A673 (cell line): ENCODE results near the gene GRIK4. TPM values are rescaled to one million over a fixed set of nuclear protein-coding genes. Genes with fewer than 3 reads are reported as not detected.

ENCODE experiments used
- BruUV-seq: library from RNA; stranded (reverse); fragments of 400-500 nt; replicated peaks from 2 replicates; lab custom pipeline; 2021; lab: Mats Ljungman, UMichigan
- CTCF ChIA-PET: fragments of 300-600 bp; sonication (Branson Sonifier 250); formaldehyde crosslinking; loops from one replicate; lab custom pipeline; 2022; ENCODE audit warnings: antibody characterized with exemption; lab: Charles Lee
- POLR2A ChIA-PET: fragments of 300-600 bp; sonication (Branson Sonifier 250); formaldehyde crosslinking; loops from one replicate; lab custom pipeline; 2022; ENCODE audit warnings: antibody characterized with exemption; ENCODE audit not compliant: low non-redundant PET; lab: Charles Lee
- DNase-seq: peaks from one replicate; pipeline ENCODE4 v3.0.0-alpha.2; 2015; ENCODE audit warnings: low spot score
- H3K27ac ChIP-seq: fragments of 200-600 bp; sonication (generic); 2 replicates; pipeline ENCODE4 v1.5.1; 2016; ENCODE audit warnings: mixed run types, low read depth, mild to moderate bottlenecking, mixed read lengths, antibody characterized with exemption, low read length; ENCODE audit not compliant: poor library complexity, severe bottlenecking
- H3K27me3 ChIP-seq: fragments of 200-600 bp; sonication (generic); replicated peaks from 2 replicates; pipeline ENCODE4 v1.6.1; 2017; ENCODE audit warnings: mixed run types, low read depth, mild to moderate bottlenecking, mixed read lengths, antibody characterized with exemption, low read length; ENCODE audit not compliant: insufficient read depth, poor library complexity
- H3K36me3 ChIP-seq: fragments of 200-600 bp; sonication (generic); 2 replicates; pipeline ENCODE4 v1.6.1; 2016; ENCODE audit warnings: mixed run types, mild to moderate bottlenecking, mixed read lengths, antibody characterized with exemption, low read length; ENCODE audit not compliant: insufficient read depth, poor library complexity, severe bottlenecking
- H3K4me1 ChIP-seq: fragments of 200-600 bp; sonication (generic); 2 replicates; pipeline ENCODE4 v1.6.1; 2017; ENCODE audit warnings: mixed run types, mild to moderate bottlenecking, mixed read lengths, antibody characterized with exemption, low read length; ENCODE audit not compliant: insufficient read depth, poor library complexity, severe bottlenecking
- H3K4me3 ChIP-seq: fragments of 200-600 bp; sonication (generic); 2 replicates; pipeline ENCODE4 v1.5.1; 2016; ENCODE audit warnings: low read depth, mixed run types, mild to moderate bottlenecking, mixed read lengths, low read length; ENCODE audit not compliant: poor library complexity, severe bottlenecking
- H3K9me3 ChIP-seq: fragments of 200-600 bp; sonication (generic); 2 replicates; pipeline ENCODE4 v1.6.1; 2016; ENCODE audit warnings: mixed run types, low read depth, mild to moderate bottlenecking, mixed read lengths, antibody characterized with exemption, low read length; ENCODE audit not compliant: poor library complexity, severe bottlenecking
- EZH2 ChIP-seq: fragments of 200-600 bp; sonication (generic); IDR thresholded peaks from 2 replicates; pipeline ENCODE4 v1.6.1; 2017; ENCODE audit warnings: borderline replicate concordance, low read depth, mild to moderate bottlenecking, mixed read lengths, antibody characterized with exemption, low read length; ENCODE audit not compliant: poor library complexity, severe bottlenecking
- intact Hi-C: fragments of 100-400 bp; cut with micrococcal nuclease; formaldehyde crosslinking; loops from one replicate; pipeline ENCODE4 v1.10.0; 2022; ENCODE audit not compliant: unreplicated experiment
- total RNA-seq: library from RNA; stranded (reverse); gene quantifications from 2 replicates; pipeline ENCODE4 v1.2.3, GENCODE V29; 2021
- TF ChIP-seq, protein P1 (sequence below): fragments of 300-800, 200-600 bp; sonication (generic); conservative IDR thresholded peaks from 2 replicates; pipeline ENCODE4 v1.5.1; 2017; ENCODE audit warnings: low read depth, mild to moderate bottlenecking, antibody characterized with exemption, low read length, moderate library complexity, mixed read lengths

The GRIK4 gene
- total RNA-seq, 1 experiment from 2014 or later, result not detected

DNA sequence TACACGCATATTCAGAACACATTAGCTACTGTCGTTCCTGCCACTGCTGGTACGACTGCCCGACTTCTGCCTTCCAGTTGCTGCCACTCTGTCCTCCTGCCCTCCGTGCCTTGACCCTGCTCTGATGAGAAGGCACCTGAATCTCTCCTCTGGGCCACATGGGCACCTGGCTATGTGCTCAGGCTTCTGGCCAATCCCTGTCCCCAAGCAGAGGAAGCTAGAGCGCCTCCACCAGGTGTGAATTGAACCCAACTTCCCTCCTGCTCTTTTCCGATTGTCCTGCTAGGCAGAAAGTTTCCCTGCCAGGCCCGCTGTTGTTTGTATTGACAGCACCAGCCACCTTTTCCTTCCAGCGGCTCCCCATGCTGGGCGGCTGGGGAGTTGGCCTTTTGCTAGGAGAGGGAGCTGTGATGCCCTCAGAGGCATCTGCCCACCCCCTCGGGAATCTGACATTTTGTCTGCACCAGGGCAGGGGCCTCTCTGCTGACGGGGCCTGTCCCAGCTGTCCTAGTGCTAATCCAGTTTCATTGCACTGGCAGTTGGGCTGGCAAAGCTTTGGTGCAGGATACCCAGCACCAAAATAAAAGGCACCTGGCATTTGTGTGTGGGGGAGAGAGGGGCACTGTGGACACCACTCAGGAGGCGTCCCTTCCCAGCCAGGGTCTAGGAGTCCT is 118.0 kb downstream of the GRIK4 start:
- DNase-seq, result no peak
- intact Hi-C loops, result no loop called here
- H3K9me3 ChIP-seq, result no peaks in the 10 kb centered on the region
- no peaks in the 10 kb centered on the region for H3K36me3 ChIP-seq
- no peak overlapping the region for H3K27ac ChIP-seq
- CTCF ChIA-PET, result no interaction called here
- H3K4me1 ChIP-seq, result peaks cover 15% of the 10 kb centered on the region
- BruUV-seq, result no TSS peak
- POLR2A ChIA-PET, result no interaction called here
- H3K27me3 ChIP-seq, result peaks cover 21% of the 10 kb centered on the region
- TF ChIP-seq, protein P1, sequence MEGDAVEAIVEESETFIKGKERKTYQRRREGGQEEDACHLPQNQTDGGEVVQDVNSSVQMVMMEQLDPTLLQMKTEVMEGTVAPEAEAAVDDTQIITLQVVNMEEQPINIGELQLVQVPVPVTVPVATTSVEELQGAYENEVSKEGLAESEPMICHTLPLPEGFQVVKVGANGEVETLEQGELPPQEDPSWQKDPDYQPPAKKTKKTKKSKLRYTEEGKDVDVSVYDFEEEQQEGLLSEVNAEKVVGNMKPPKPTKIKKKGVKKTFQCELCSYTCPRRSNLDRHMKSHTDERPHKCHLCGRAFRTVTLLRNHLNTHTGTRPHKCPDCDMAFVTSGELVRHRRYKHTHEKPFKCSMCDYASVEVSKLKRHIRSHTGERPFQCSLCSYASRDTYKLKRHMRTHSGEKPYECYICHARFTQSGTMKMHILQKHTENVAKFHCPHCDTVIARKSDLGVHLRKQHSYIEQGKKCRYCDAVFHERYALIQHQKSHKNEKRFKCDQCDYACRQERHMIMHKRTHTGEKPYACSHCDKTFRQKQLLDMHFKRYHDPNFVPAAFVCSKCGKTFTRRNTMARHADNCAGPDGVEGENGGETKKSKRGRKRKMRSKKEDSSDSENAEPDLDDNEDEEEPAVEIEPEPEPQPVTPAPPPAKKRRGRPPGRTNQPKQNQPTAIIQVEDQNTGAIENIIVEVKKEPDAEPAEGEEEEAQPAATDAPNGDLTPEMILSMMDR, result no peak
- no peak for TF ChIP-seq EZH2
- no peak overlapping the region for H3K4me3 ChIP-seq

GRCh38 chr11:120630122-120630521 is 118.6 kb downstream of the GRIK4 start:
- Histone ChIP-seq H3K4me1 (peaks cover 20% of the 10 kb centered on the region), H3K27ac (no peak overlapping the region), H3K9me3 (no peaks in the 10 kb centered on the region), H3K4me3 (no peak overlapping the region), H3K36me3 (no peaks in the 10 kb centered on the region), H3K27me3 (peaks cover 25% of the 10 kb centered on the region)
- DNase-seq, result no peak
- CTCF ChIA-PET, result no interaction called here
- POLR2A ChIA-PET, result no interaction called here
- intact Hi-C loops, result no loop called here
- TF ChIP-seq EZH2, result no peak
- TF ChIP-seq, protein P1, result no peak
- BruUV-seq, result no TSS peak

- H3K9me3 ChIP-seq, result no peaks in the 10 kb centered on the region
- H3K27me3 ChIP-seq, result peaks cover 19% of the 10 kb centered on the region
- no peak for TF ChIP-seq EZH2
- TF ChIP-seq, protein P1, result peak; percentile 33
- no peak overlapping the region for H3K27ac ChIP-seq
- no peaks in the 10 kb centered on the region for H3K36me3 ChIP-seq
- peak; percentile 19 for DNase-seq
- POLR2A ChIA-PET, result no interaction called here
- intact Hi-C loops, result no loop called here
- no peak overlapping the region for H3K4me3 ChIP-seq
- BruUV-seq, result no TSS peak
- CTCF ChIA-PET, result no interaction called here
- H3K4me1 ChIP-seq, result peaks cover 25% of the 10 kb centered on the region
Observed at GRCh38 chr11:120632579-120632978, 121.0 kb downstream of the GRIK4 start.
